Measurements from ENCODE around the gene MYL6. TPM values are rescaled to one million over a fixed set of nuclear protein-coding genes. Genes with fewer than 3 reads are reported as not detected.
A peak's percentile ranks its signal among the peaks of the same experiment; 100 is the strongest.

MYL6 gene
- total RNA-seq, 1 experiment from 2014 or later = 3,348 TPM

- peak; percentile 49 for DNase-seq (ENCODE audit: low read depth)
Measured at GRCh38 chr12:56129206-56129941, 28.8 kb upstream of the MYL6 start.

GRCh38 chr12:56129942-56130495 lies 28.1 kb upstream of the MYL6 start:
- no peak for DNase-seq (ENCODE audit: low read depth)

- no peak for DNase-seq (ENCODE audit: low read depth)
Measured at GRCh38 chr12:56130876-56131275, 27.3 kb upstream of the MYL6 start.

GRCh38 chr12:56134897-56135296 lies 23.3 kb upstream of the MYL6 start:
- no peak for DNase-seq (ENCODE audit: low read depth)

GRCh38 chr12:56137853-56138571 lies 20.1 kb upstream of the MYL6 start:
- DNase-seq (ENCODE audit: low read depth) = no peak

GRCh38 chr12:56141946-56142784 lies 16.0 kb upstream of the MYL6 start:
- DNase-seq (ENCODE audit: low read depth) = no peak

GRCh38 chr12:56143217-56143616 lies 14.9 kb upstream of the MYL6 start:
- DNase-seq (ENCODE audit: low read depth) = no peak

- no peak for DNase-seq (ENCODE audit: low read depth)
Measured at GRCh38 chr12:56143870-56144269, 14.3 kb upstream of the MYL6 start.

- DNase-seq (ENCODE audit: low read depth) = no peak
Measured at GRCh38 chr12:56145217-56145616, 12.9 kb upstream of the MYL6 start.

- DNase-seq (ENCODE audit: low read depth) = no peak
Measured at GRCh38 chr12:56146492-56147460, 11.4 kb upstream of the MYL6 start.

GRCh38 chr12:56150563-56150962 lies 7.6 kb upstream of the MYL6 start:
- DNase-seq (ENCODE audit: low read depth) = no peak

- DNase-seq (ENCODE audit: low read depth) = no peak
Measured at GRCh38 chr12:56151672-56152131, 6.5 kb upstream of the MYL6 start.

GRCh38 chr12:56152132-56152755 lies 5.9 kb upstream of the MYL6 start, which contains the start of gene MYL6B:
Gene MYL6B (plus strand): TSS chr12:56152587. CDS start chr12:56153919, 1,332 bp downstream.
- peak; percentile 91 for DNase-seq (ENCODE audit: low read depth)

GRCh38 chr12:56152756-56153677 lies 5.1 kb upstream of the MYL6 start:
- DNase-seq (ENCODE audit: low read depth) = no peak

- DNase-seq (ENCODE audit: low read depth) = no peak
Measured at GRCh38 chr12:56153678-56154065, 4.5 kb upstream of the MYL6 start.

- no peak for DNase-seq (ENCODE audit: low read depth)
Measured at GRCh38 chr12:56154246-56154771, 3.9 kb upstream of the MYL6 start.

- no peak for DNase-seq (ENCODE audit: low read depth)
Measured at GRCh38 chr12:56154818-56155217, 3.3 kb upstream of the MYL6 start.

- no peak for DNase-seq (ENCODE audit: low read depth)
Measured at GRCh38 chr12:56155256-56155845, 2.8 kb upstream of the MYL6 start.

All from M059J (cell line).